Heart right ventricle (tissue), 16 donors: ENCODE results near the gene TMEM222. TPM values are rescaled to one million over a fixed set of nuclear protein-coding genes. Genes with fewer than 3 reads are reported as not detected.
A peak's percentile ranks its signal among the peaks of the same experiment; 100 is the strongest.

ENCODE experiments used
- ATAC-seq, 8 donors: fragments of 200-7000 bp; cut with Tn5 transposase; one replicate each; pipeline ENCODE4 v1.9.1; 2020; ENCODE audit warnings: mild to moderate bottlenecking in 8 of 8, moderate library complexity in 8 of 8, moderate number of reproducible peaks in 1 of 8
- DNase-seq, 2 donors: peaks; one replicate each; pipeline ENCODE4 v3.0.0-alpha.2; 2020
- H3K27ac ChIP-seq, 10 donors: fragments of 200-600 bp; sonication (generic) in 2 of 10; one replicate each; pipeline versions ENCODE4 v1.5.0 to v1.8.0; 2020 to 2022; ENCODE audit warnings: mild to moderate bottlenecking in 3 of 10
- H3K27me3 ChIP-seq, 7 donors: fragments of 200-600 bp; one replicate each; pipeline ENCODE4 v1.8.0; 2021 to 2022; ENCODE audit warnings: mild to moderate bottlenecking in 2 of 7
- H3K36me3 ChIP-seq, 9 donors: fragments of 200-600 bp; sonication (generic) in 1 of 9; one replicate each; pipeline versions ENCODE4 v1.5.0 to v1.8.0; 2020 to 2022; ENCODE audit warnings: mild to moderate bottlenecking in 2 of 9
- H3K4me1 ChIP-seq, 9 donors: fragments of 200-600 bp; sonication (generic) in 1 of 9; one replicate each; pipeline versions ENCODE4 v1.5.0 to v1.8.0; 2020 to 2022; ENCODE audit warnings: mild to moderate bottlenecking in 4 of 9
- H3K4me3 ChIP-seq, 10 donors: fragments of 200-600 bp; sonication (generic) in 2 of 10; one replicate each; pipeline versions ENCODE4 v1.5.0 to v1.8.0; 2020 to 2022; ENCODE audit warnings: mild to moderate bottlenecking in 7 of 10, moderate library complexity in 2 of 10
- H3K9me3 ChIP-seq, 11 donors: fragments of 200-600 bp in 10 of 11; sonication (generic) in 2 of 11; one replicate each; pipeline versions ENCODE4 v1.5.0 to v1.8.0; 2013 to 2022; ENCODE audit warnings: mild to moderate bottlenecking in 2 of 11, control low read depth in 1 of 11, moderate library complexity in 1 of 11
- CTCF ChIP-seq, 9 donors: fragments of 200-600 bp; sonication (generic) in 2 of 9; IDR thresholded peaks; one replicate each; pipeline versions ENCODE4 v1.5.0 to v1.8.0; 2021 to 2022; ENCODE audit warnings: antibody characterized with exemption in 9 of 9, mild to moderate bottlenecking in 5 of 9, moderate library complexity in 1 of 9
- WGBS, 2 donors: extraction: QIAGEN DNeasy Blood & Tissue Kit; methylation state at CpG; one replicate each; pipeline ENCODE4 v1.1.7; 2013; ENCODE audit warnings: inconsistent platforms in 1 of 2; 5-methylcytosine and 5-hydroxymethylcytosine counted together
- intact Hi-C, 10 donors: fragments of 100-400 bp; cut with DNase I; formaldehyde crosslinking; loops; one replicate each; pipeline versions ENCODE4 v1.11.1 to v1.14.2; 2022
- long read RNA-seq, 3 donors: library from polyadenylated mRNA; unstranded; transcript quantifications; one replicate each; pipeline ENCODE4 v2.0.0, GENCODE V29; 2020 to 2021
- polyA plus RNA-seq, 2 donors: library from polyadenylated mRNA; stranded (reverse); fragments of 200-250 nt; gene quantifications; one replicate each; pipeline ENCODE4 v1.2.3, GENCODE V29; 2013
- total RNA-seq, 10 donors: library from RNA; stranded (reverse); fragmentation: NEBNext Ultra II Directional in 3 of 10; extraction: Animal tissue kit (Norgen Biotek cat#: 25700) in 3 of 10; gene quantifications; one replicate each; pipeline versions ENCODE4 v1.2.1 to v1.2.4, GENCODE V29; 2021 to 2023
- donor health status: Arrhythmogenic right ventricular cardiomyopathy.
- donor health status: ischemic (EF 13 %, LVEDD 7.1; RV severe dilation, severe dysfunction).
- donor health status: healthy with polysubstance abuse.
- donor health status: DM: no; HTN: yes; CAD: no.
- donor health status: DM: no; HTN: no; CAD: no.
- donor health status: ischemic (EF 25% LVEDD 6.9; RV normal size, moderate dysfunction).
- donor health status: ischemic (EF 25% LVEDD 5.7; RV mildly dilated, moderate dysfunction).
- donor health status: healthy.
- donor health status: DM: yes; HTN: yes; CAD: no.
- donor health status: Ischemic cardiomyopathy.
- donor health status: ischemic (EF 35%, LVEDD 5.7; RV mildly dilated, moderate dysfunction).
- donor health status: nonischemic (EF 11% LVEDD 7.7; RV severe dilation, severe dysfunction).
- donor health status: DM: yes; HTN: yes; CAD: no.
- donor health status: PGD.
- donor health status: ischemic (EF 29% LVEDD 5.4; RV normal size, mild dysfunction).
- donor health status: nonischemic (EF 23%, LVEDD 6.1; RV moderate dilation, normal function).

The TMEM222 gene
- total RNA-seq (10 to 100 TPM; 24.1 to 32.8 (median 26.4) TPM), polyA plus RNA-seq (10 to 100 TPM; 32.2 to 47.2 TPM)
- long read RNA-seq, donor 1, transcript TMEM222-211 (6 exons, 1,613 nt): major isoform, 24 of 29 reads
- long read RNA-seq, donor 1, partial matches to known transcripts: 0 of 29 reads
- long read RNA-seq, donor 1, other reads (novel, unspliced or antisense): 4 of 29 reads
- long read RNA-seq, donor 2, transcript TMEM222-211 (6 exons, 1,613 nt): major isoform, 30 of 35 reads
- long read RNA-seq, donor 2, partial matches to known transcripts: 0 of 35 reads
- long read RNA-seq, donor 2, other reads (novel, unspliced or antisense): 4 of 35 reads
- long read RNA-seq, donor 3, transcript TMEM222-211 (6 exons, 1,613 nt): major isoform, 60 of 63 reads
- long read RNA-seq, donor 3, partial matches to known transcripts: 0 of 63 reads
- long read RNA-seq, donor 3, other reads (novel, unspliced or antisense): 1 of 63 reads

DNA sequence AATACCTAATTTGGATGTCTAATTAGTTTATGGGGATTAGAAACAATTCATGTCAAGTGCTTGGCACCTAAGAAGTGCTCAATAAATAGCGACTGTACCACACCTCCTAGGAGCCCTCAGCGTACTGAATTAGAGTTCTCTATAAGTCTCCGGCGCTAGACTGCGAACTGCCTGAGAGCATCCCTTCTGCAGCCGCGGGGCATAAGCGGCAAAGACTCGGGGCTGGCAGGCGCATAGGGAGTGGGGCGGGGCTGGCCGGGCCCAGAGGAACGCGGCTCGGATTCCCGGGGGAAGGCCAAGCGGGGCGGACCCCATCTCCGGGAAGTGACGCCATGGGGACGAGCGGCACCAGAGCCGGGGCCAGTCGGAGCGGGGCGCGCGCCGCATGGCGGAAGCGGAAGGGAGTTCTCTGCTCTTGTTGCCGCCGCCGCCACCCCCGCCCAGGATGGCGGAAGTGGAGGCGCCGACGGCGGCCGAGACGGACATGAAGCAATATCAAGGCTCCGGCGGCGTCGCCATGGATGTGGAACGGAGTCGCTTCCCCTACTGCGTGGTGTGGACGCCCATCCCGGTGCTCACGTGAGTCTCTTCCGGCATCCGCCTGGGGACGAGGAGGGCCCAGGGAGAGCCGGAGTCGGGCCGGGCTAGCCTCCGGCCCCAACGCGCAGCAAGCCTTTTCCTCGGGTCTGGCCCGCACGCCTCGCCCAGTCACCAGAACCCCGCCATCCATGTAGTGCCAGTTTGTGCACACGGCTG, at the start of gene TMEM222:
TMEM222 (plus strand) TSS at position 351 of the 756 bp plus-strand sequence; CDS start at position 386, 35 bp downstream.
- peak; percentile 98 to 100 (median 99) for ATAC-seq
- peak within 1 kb of the TSS; percentile 68 to 97 (median 86) for H3K4me3 ChIP-seq
- H3K36me3 ChIP-seq: peaks cover 0 to 34% (median 8%) of the 10 kb centered on the region in 9 donors
- WGBS, 2 donors: 0 to 1% methylated on average over 67 of the region's 67 CpGs
- H3K4me1 ChIP-seq: peaks cover 5 to 57% (median 36%) of the 10 kb centered on the region in 9 donors
- H3K27ac ChIP-seq: peak within 1 kb of the TSS; percentile 81 to 96 (median 92)
- H3K27me3 ChIP-seq: no peaks in the 10 kb centered on the region
- intact Hi-C loops: loop anchor here in 2 of 10 donors (5.0 kb wide), 2 partner anchors 45 to 75 kb away; partner anchors contain the start of gene MAP3K6 (in 2 of the 2)
- DNase-seq: peak; percentile 97 to 98
- H3K9me3 ChIP-seq: no peaks in the 10 kb centered on the region
- peak in 8 of 9 donors; percentile 6 to 44 (median 26) for TF ChIP-seq CTCF (IDR thresholded peaks at IDR 0.05)

DNA sequence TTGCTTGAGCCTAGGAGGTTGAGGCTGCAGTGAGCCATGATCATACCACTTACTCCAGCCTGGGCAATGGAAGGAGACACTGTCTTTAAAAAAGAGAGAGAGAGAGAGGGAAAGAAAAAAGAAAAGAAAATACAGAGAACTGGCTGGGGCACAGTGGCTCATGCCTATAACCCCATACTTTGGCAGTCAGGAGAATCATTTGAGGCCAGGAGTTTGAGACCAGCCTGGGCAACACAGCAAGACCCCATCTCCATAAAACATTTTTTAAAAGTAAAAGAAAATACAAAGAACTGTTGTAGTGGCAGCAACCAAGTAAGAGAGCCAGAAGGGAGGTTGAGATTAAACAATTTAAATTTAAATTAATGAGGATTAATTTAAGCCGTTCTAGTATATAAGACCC, 47.8 kb upstream of the TMEM222 start:
- WGBS, 2 donors: 96 to 97% methylated on average over 1 of the region's 1 CpG
- Histone ChIP-seq H3K36me3 (peaks cover 0 to 42% (median 0%) of the 10 kb centered on the region in 9 donors), H3K27me3 (no peaks in the 10 kb centered on the region), H3K27ac (no peak overlapping the region), H3K9me3 (peaks cover 0 to 16% (median 0%) of the 10 kb centered on the region in 11 donors), H3K4me3 (no peak overlapping the region), H3K4me1 (peaks cover 0 to 4% (median 0%) of the 10 kb centered on the region in 9 donors)
- DNase-seq (no peak), ATAC-seq (no peak)
- intact Hi-C loops: loop anchor here in 1 of 10 donors (10.0 kb wide), 1 partner anchor 79 kb away; no protein-coding TSS in a partner anchor
- TF ChIP-seq CTCF (IDR thresholded peaks at IDR 0.05): no peak

DNA sequence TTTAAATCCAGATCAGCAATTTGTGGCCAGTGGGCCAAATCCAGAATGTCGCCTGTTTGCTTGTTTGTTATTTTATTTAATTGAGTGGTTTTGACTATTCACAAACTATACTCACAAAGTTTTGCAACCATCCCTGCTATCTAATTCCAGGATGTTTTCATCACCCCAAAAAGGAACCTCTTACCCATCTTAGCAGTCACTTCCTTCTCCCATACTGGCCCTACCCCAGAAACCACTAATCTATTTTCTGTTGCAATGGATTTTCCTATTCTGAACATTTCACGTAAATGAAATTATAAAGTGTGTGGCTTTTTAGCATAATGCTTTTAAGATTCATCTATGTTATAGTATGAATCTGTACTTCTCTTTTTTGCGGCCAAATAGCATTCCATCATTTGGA, 46.3 kb upstream of the TMEM222 start:
- ATAC-seq (no peak), DNase-seq (no peak)
- WGBS, 2 donors: 62 to 86% methylated on average over 3 of the region's 3 CpGs
- Histone ChIP-seq H3K9me3 (peaks cover 0 to 16% (median 0%) of the 10 kb centered on the region in 11 donors), H3K27ac (no peak overlapping the region), H3K36me3 (peaks cover 0 to 33% (median 0%) of the 10 kb centered on the region in 9 donors), H3K4me3 (no peak overlapping the region), H3K27me3 (no peaks in the 10 kb centered on the region), H3K4me1 (peaks cover 0 to 4% (median 0%) of the 10 kb centered on the region in 9 donors)
- intact Hi-C loops: loop anchor here in 1 of 10 donors (10.0 kb wide), 1 partner anchor 81 kb away; no protein-coding TSS in a partner anchor
- no peak for TF ChIP-seq CTCF (IDR thresholded peaks at IDR 0.05)
